DND-41 (cell line): Measurements from ENCODE around the gene SLC25A13.

Source experiments
- ATAC-seq: fragments of 200-7000 bp; cut with Tn5 transposase; 3 replicates; pipeline ENCODE4 v1.9.1; 2021; ENCODE audit warnings: low read depth; ENCODE audit not compliant: insufficient read depth
- DNase-seq: peaks from one replicate; pipeline ENCODE4 v3.0.0-alpha.2; 2020
- H2AFZ ChIP-seq: 2 replicates; pipeline ENCODE4 v1.6.0; 2012; ENCODE audit warnings: low read depth, low read length
- H3K27ac ChIP-seq: 2 replicates; pipeline ENCODE4 v1.5.1; 2012; ENCODE audit warnings: low read length, inconsistent platforms
- H3K27me3 ChIP-seq: fragments of 200-600 bp; sonication (generic); 2 replicates; pipeline ENCODE4 v1.6.0; 2012; ENCODE audit warnings: low read length, mild to moderate bottlenecking, inconsistent platforms; ENCODE audit not compliant: insufficient read depth, poor library complexity
- H3K36me3 ChIP-seq: 2 replicates; pipeline ENCODE4 v1.5.1; 2012; ENCODE audit warnings: low read length, inconsistent platforms; ENCODE audit not compliant: insufficient read depth
- H3K4me1 ChIP-seq: 2 replicates; pipeline ENCODE4 v1.5.1; 2012; ENCODE audit warnings: mild to moderate bottlenecking, low read length; ENCODE audit not compliant: insufficient read depth
- H3K4me2 ChIP-seq: 2 replicates; pipeline ENCODE4 v1.6.0; 2012; ENCODE audit warnings: mild to moderate bottlenecking, moderate library complexity, low read length, inconsistent platforms; ENCODE audit not compliant: insufficient read depth
- H3K4me3 ChIP-seq, 2 experiments: fragments of 200-600 bp in 1 of 2; shearing (Covaris generic) in 1 of 2; 2 replicates each; pipeline ENCODE4 v1.5.1; 2012 to 2016; ENCODE audit warnings: inconsistent platforms in 2 of 2, low read length in 2 of 2, mild to moderate bottlenecking in 2 of 2, low read depth in 1 of 2, moderate library complexity in 1 of 2
- H3K79me2 ChIP-seq: 2 replicates; pipeline ENCODE4 v1.6.0; 2012; ENCODE audit warnings: low read length, inconsistent platforms; ENCODE audit not compliant: insufficient read depth
- H3K9ac ChIP-seq: 2 replicates; pipeline ENCODE4 v1.6.0; 2012; ENCODE audit warnings: low read depth, mild to moderate bottlenecking, inconsistent platforms, low read length, moderate library complexity
- H3K9me3 ChIP-seq: 2 replicates; pipeline ENCODE4 v1.5.1; 2012; ENCODE audit warnings: low read length, moderate library complexity, mild to moderate bottlenecking, inconsistent platforms; ENCODE audit not compliant: insufficient read depth, severe bottlenecking
- H4K20me1 ChIP-seq: 2 replicates; pipeline ENCODE4 v1.6.0; 2012; ENCODE audit warnings: low read length; ENCODE audit not compliant: insufficient read depth
- CTCF ChIP-seq: IDR thresholded peaks from 2 replicates; pipeline ENCODE4 v1.5.1; 2012; ENCODE audit warnings: borderline replicate concordance, low read length, moderate library complexity, mild to moderate bottlenecking; ENCODE audit not compliant: poor library complexity, severe bottlenecking; ENCODE audit errors: extremely low read depth
- EZH2 ChIP-seq: IDR thresholded peaks from 3 replicates; pipeline ENCODE4 v1.6.1; 2012; ENCODE audit warnings: borderline replicate concordance, low read depth, mild to moderate bottlenecking, moderate library complexity, low read length, inconsistent platforms; ENCODE audit not compliant: severe bottlenecking

Gene SLC25A13

GRCh38 chr7:96211954-96212353 is 109.9 kb downstream of the SLC25A13 start:
- no peak for ATAC-seq
- Histone ChIP-seq H3K4me1 (no peaks in the 10 kb centered on the region), H3K4me2 (no peak overlapping the region), H3K9me3 (no peaks in the 10 kb centered on the region), H3K4me3 (no peak overlapping the region), H3K27ac (no peak overlapping the region), H2AFZ (no peak overlapping the region), H3K9ac (no peak overlapping the region), H3K36me3 (no peaks in the 10 kb centered on the region), H4K20me1 (no peaks in the 10 kb centered on the region), H3K79me2 (no peaks in the 10 kb centered on the region), H3K27me3 (no peaks in the 10 kb centered on the region)
- DNase-seq = no peak
- TF ChIP-seq EZH2 (no peak), CTCF (no peak)

GRCh38 chr7:96205665-96206064 is 116.2 kb downstream of the SLC25A13 start:
- H3K4me1 ChIP-seq = no peaks in the 10 kb centered on the region
- no peaks in the 10 kb centered on the region for H3K79me2 ChIP-seq
- H2AFZ ChIP-seq = no peak overlapping the region
- no peak overlapping the region for H3K4me2 ChIP-seq
- no peaks in the 10 kb centered on the region for H3K27me3 ChIP-seq
- H4K20me1 ChIP-seq = no peaks in the 10 kb centered on the region
- ATAC-seq = no peak
- H3K9ac ChIP-seq = no peak overlapping the region
- H3K27ac ChIP-seq = no peak overlapping the region
- TF ChIP-seq EZH2 (no peak), CTCF (no peak)
- no peaks in the 10 kb centered on the region for H3K36me3 ChIP-seq
- DNase-seq = no peak
- H3K4me3 ChIP-seq = no peak overlapping the region
- H3K9me3 ChIP-seq = no peaks in the 10 kb centered on the region

- Histone ChIP-seq H3K27ac (no peak overlapping the region), H3K4me2 (no peak overlapping the region), H3K9ac (no peak overlapping the region), H2AFZ (no peak overlapping the region), H3K79me2 (no peaks in the 10 kb centered on the region), H3K4me1 (no peaks in the 10 kb centered on the region), H3K36me3 (no peaks in the 10 kb centered on the region), H3K4me3 (no peak overlapping the region), H3K27me3 (no peaks in the 10 kb centered on the region), H3K9me3 (no peaks in the 10 kb centered on the region), H4K20me1 (no peaks in the 10 kb centered on the region)
- DNase-seq (no peak), ATAC-seq (no peak)
- no peak for TF ChIP-seq EZH2
- TF ChIP-seq CTCF = no peak
Observed at GRCh38 chr7:96204601-96205000, 117.3 kb downstream of the SLC25A13 start.

DNA sequence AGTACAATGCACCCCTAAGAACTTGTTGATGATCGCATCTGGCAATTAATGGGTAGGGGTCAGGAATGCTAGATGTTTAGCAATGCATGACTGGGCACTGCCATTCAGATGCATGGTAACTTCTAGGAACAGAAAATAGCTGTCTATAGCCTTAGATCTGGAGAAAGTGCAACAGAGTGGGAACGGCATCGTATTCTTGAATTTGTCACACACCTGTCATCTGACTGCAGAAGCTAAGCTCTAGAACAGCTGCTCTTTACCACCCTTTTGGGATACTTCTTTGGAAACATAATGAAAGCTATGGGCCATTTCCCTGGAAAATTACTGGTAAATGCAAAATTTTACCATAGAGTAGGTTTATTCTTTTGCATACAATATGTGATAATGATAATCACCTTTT is 118.1 kb downstream of the SLC25A13 start:
- Histone ChIP-seq H3K4me1 (no peaks in the 10 kb centered on the region), H3K79me2 (no peaks in the 10 kb centered on the region), H3K4me2 (no peak overlapping the region), H3K9me3 (no peaks in the 10 kb centered on the region), H3K27me3 (no peaks in the 10 kb centered on the region), H3K4me3 (no peak overlapping the region), H3K36me3 (no peaks in the 10 kb centered on the region), H3K27ac (no peak overlapping the region), H3K9ac (no peak overlapping the region), H4K20me1 (no peaks in the 10 kb centered on the region), H2AFZ (no peak overlapping the region)
- no peak for DNase-seq
- TF ChIP-seq EZH2 (no peak), CTCF (no peak)
- ATAC-seq = no peak
